GM19193 (cell line): Measurements from ENCODE around the gene DLG4.

ENCODE experiments used
- POLR2A ChIP-seq: IDR thresholded peaks from 4 replicates; pipeline ENCODE4 v1.6.1; 2011; ENCODE audit not compliant: insufficient read depth, insufficient read length; ENCODE audit errors: extremely low read depth

The DLG4 gene

DNA sequence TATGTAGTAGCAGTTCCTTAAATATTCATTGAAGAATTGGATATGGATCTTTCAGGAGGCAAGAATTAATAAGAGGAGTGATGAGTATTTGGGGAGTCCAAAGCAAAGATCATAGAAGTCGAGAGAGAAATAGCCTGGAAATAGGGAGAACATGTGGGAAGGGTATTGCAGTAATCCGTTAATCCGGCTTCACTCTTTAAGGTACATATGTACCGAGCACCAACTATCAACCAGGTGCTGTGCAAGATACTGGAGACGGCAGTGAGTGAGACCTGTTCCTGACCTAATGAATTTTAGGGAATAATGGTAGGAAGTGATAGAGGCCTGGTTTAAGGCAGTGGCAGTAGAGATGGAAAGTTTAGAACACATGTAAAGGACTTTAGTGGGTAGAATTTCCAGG, 33.4 kb upstream of the DLG4 start:
- no peak for TF ChIP-seq POLR2A

DNA sequence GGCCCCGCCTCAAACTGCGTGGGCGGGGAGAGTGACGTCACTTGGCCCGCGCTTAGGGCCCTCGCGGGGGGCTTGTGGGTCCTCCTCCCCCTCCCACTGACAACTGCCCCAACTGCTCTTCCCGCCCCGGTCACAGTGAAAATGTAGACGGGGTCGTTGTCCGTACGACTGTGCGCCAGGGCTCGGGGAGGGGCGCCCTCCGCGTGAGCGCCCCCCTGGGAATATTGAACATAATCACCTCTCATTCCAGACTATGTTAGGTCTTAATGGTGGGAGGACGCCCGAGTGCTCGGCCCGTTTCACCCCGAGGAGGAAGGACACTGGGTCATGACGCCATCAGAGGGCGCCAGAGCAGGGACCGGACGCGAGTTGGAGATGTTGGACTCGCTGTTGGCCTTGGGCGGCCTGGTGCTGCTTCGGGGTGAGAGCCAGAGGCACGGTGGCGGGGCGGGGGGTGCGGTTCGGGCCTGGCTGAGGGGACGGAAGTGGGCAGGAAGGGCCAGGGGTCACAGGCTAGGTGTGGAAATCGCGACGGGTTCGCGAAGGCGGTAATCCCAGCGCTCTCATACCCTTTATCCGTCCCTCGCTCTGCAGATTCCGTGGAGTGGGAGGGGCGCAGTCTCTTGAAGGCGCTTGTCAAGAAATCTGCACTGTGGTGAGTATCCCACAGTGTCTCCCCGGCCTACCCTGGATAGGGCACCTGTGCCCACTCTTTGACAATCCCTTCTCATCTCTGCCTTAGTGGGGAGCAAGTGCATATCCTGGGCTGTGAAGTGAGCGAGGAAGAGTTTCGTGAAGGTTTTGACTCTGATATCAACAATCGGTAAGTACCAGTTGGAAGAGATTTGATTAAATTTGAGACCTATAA, 32.8 kb upstream of the DLG4 start, which contains the start of gene ELP5:
Gene ELP5 (plus strand): TSS at position 40 of the 868 bp plus-strand sequence. CDS start 336 bp downstream, at position 376.
- peak; percentile 91 for TF ChIP-seq POLR2A

- TF ChIP-seq POLR2A: no peak
Observed at GRCh38 chr17:7251661-7252175, 32.1 kb upstream of the DLG4 start, which contains the start of gene CTDNEP1. Gene CTDNEP1, minus strand, starts transcription at chr17:7251734. Its CDS starts 438 bp downstream, at chr17:7251296.

DNA sequence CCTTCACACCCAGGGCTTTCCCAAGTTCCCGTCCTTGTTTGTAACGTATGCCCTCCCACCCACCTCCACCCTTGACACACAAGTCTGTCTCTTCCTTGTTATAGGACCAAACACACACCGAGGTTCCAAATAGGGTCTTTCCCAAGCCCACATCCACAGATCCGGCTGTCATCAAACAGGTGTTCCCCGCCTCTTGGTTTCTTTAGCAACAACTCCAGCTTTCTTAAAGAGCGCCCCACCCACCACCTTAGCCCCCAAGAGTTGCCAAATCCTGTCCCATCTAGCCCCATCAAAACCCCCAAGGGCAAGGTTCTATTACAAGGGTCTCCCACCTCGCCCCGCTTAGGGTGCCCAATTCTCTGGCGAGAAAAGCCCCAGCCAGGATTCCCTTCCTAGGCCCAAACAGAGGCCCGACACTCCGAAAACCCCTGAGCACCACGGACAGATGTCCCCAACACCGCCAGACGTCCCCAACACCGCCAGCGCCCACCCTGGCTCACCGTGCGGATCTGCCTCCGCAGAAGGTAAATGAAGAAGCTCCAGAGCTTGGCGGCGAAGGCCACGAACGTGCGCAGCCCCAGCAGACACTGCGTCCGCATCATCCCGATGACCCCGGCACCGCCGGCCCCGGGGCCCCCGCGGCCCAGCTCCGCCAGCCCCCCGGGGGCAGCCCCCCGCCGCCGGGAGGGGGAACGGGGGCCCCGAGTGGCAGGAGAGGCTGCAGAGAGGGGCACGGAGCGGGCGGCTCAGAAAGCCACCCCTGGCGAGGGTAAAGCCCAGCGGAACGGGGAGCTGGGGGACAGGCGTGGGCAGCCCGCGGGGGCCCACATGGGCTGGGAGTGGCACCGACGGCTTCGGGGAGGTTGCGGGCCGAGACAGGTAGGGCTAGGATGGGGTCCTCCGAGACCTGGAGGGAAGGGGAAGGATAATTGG, 31.3 kb upstream of the DLG4 start:
- no peak for TF ChIP-seq POLR2A

DNA sequence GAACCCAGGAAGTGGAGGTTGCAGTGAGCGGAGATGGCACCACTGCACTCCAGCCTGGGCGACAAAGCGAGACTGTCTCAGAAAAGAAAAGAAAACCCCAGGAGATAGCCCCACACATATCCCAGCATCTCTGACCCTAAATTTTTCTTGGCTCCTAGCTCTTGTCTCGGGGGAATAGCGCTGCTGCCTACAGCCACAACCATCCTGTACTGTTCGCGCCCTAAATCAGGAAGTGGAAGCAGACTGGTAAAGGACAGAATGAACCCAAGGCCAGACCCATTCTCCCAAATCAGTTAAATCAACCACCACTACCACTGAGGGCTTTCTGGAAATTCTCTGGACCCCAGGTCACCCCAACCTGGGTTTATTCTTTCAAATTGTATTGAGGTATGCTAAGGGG, 30.2 kb upstream of the DLG4 start:
- TF ChIP-seq POLR2A: no peak

DNA sequence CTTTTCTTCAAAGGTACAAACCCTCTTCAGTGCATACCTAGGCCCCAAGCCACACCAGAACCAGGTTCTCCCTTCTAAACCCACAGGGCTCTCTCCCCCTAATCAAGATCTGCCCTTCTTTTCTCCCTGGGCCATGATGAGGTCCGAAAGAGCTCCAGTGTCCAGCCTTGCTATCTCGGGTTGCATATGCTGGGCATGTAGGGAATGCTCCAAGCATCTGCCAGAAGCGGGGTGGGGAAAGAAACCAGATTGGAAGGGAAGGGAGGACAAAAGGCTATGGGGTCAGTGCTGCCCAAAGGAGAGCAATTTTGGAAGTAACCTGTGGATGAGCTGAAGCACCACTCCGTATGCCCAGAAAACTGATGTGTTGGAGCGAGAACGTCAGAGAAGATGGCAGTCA, 29.6 kb upstream of the DLG4 start:
- no peak for TF ChIP-seq POLR2A

- no peak for TF ChIP-seq POLR2A
Observed at GRCh38 chr17:7248796-7249195, 29.2 kb upstream of the DLG4 start.

DNA sequence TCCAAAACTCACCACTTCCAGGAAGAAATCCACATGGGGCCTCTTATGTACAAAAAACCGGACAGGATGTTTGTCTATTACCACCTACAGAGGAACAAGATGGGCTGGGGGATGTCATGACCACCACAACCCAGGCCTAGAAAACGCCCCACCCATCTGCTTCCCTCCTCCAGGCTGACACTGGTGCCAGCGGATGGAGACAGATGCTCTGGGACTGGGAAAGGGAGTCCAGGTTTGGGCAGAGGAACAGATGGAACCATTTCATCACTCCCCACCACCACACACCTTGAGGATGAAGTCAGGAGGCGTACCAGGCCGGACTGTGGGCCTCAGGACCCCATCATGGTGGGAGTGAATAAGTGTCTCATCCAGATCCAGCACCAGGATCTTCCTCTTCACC, 27.1 kb upstream of the DLG4 start:
- no peak for TF ChIP-seq POLR2A

DNA sequence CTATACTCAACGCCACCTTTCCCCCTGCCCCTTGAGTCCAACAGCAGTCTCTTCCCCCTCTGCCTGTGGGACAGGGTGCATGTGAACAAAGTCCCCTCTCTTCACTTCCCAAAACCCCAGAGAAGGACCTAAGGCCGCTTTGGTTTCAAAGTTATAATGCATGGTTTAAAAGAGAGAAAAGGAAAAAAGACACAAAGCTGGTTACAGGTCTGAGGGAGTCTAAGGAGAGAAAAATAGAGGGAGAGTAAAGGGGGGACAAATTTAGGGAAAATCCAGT, 23.8 kb upstream of the DLG4 start:
- no peak for TF ChIP-seq POLR2A

DNA sequence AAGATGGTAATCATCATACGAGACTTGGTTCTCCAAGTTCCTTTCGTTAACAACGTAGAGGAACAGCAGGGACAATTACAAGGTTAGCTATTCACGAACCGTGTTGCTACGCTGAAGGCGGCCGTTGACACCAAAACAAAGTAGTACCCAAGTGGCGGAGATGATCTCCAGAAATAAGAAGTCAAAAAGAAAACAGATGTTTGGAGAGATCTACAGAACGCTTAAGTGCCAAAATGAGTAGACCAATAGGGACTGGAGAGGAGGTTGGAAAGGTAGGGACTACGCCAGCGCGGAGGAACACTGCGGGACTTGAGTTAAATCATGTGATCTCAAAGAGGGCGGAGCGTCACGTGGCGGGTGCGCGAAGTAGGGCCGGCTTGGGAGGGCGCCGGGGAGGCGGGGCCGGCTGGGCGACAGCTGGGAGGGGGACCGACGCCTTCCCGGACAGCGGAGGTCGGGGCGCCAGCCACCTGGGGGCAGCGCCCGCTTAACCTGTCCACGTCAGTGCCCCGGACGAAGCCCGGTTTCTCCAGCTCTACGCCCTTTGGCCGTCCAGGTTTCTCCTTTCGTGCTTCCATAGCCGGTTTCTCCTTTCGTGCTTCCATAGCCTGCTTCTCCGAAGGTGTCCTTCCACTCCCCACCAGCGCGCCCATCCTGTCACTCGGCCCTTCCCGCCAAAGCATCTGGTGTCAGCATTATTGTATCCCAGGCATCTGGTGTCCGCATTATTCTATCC, 23.2 kb upstream of the DLG4 start:
- peak; percentile 52 for TF ChIP-seq POLR2A

DNA sequence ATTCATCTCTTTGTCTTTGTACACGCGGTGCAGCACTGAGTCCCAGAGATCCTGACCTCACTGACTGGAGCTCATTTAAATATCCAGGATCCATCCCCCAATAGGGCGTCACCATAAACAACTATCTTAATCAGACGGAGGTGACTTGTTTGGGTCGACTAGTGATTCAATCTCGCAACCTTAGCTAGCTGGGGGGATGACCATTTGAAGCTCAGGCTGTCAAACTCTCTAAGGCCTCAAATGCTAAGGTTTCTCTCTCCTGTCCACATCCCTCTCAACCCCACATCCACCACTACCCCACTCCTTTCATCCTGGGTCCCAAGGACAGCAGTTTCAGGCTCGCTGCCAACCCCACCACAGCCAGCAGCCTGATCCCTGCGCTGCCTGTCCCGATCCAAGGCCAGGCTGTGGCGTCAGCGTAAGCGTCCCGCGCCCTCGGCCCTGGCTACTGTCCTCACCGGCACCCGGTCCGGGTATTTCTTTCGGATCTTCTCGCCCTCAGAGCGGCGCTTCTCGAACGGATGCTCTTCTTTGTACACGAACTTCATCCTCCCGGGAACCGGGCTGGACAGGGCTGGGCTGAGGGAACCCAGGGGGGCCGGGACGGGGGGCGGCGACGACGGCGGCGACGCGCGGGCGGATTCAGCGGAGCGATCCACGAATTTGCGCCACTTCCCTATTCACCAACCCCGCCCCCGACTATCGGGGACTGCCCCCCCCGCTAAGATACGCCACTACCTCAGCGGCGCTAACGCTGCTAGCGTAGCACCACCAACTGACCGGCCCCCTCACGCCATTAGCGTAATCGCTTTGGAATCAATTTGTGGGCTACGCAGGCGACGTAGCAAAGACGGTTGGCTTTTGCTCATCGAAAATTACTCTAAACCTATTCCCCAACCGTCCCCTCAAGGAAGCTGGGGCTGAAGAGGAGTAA, 22.4 kb upstream of the DLG4 start, which contains the start of gene GABARAP:
Gene GABARAP (minus strand): TSS at position 667 of the 934 bp plus-strand sequence. CDS start 119 bp downstream, at position 548.
- TF ChIP-seq POLR2A: peak; percentile 22

GRCh38 chr17:7241090-7241733, 21.6 kb upstream of the DLG4 start:
- TF ChIP-seq POLR2A: no peak

- TF ChIP-seq POLR2A: no peak
Observed at GRCh38 chr17:7240375-7240774, 20.7 kb upstream of the DLG4 start.
